ENCODE data around the gene HOXD3.

Gene HOXD3

GRCh38 chr2:176133389-176133788, 23.7 kb upstream of the HOXD3 start:
- no peak for DNase-seq

DNA sequence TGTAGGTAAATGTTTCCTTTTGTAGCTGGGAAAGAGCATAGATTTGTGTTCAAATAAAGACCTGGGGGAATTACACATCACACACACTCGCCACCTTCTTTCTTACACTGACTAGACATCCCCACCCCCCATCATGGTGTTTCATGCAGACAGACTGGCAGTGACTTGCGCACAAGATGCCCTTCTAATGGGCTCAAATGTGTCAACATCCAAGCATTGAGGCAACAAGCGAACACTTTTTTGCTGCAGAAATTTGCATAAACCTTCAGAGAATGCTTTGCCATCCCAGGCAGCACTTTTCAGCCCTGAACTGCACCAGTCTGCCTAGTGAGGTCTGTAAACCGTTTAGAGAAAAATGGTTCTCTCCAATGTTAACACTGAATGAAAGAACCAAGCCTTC, 23.1 kb upstream of the HOXD3 start:
- DNase-seq, result no peak

GRCh38 chr2:176135035-176135440, 22.1 kb upstream of the HOXD3 start:
- DNase-seq, result no peak

- no peak for DNase-seq
These were observed 20.5 kb upstream of the HOXD3 start for GRCh38 chr2:176136374-176137251.

- DNase-seq, result no peak
These were observed 19.9 kb upstream of the HOXD3 start for GRCh38 chr2:176137252-176137580.

DNA sequence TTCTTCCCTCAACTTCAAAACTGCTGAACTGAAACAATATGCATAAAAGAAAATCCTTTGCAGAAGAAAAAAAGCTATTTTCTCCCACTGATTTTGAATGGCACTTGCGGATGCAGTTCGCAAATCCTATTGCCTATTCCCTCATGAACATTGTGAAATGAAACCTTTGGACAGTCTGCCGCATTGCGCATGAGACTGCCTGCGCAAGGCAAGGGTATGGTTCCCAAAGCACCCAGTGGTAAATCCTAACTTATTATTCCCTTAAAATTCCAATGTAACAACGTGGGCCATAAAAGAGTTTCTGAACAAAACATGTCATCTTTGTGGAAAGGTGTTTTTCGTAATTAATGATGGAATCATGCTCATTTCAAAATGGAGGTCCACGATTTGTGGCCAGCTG, 19.2 kb upstream of the HOXD3 start:
- no peak for DNase-seq

- no peak for DNase-seq
These were observed 18.6 kb upstream of the HOXD3 start for GRCh38 chr2:176138526-176138922.

- DNase-seq, result no peak
These were observed 18.0 kb upstream of the HOXD3 start for GRCh38 chr2:176138923-176139660.

DNA sequence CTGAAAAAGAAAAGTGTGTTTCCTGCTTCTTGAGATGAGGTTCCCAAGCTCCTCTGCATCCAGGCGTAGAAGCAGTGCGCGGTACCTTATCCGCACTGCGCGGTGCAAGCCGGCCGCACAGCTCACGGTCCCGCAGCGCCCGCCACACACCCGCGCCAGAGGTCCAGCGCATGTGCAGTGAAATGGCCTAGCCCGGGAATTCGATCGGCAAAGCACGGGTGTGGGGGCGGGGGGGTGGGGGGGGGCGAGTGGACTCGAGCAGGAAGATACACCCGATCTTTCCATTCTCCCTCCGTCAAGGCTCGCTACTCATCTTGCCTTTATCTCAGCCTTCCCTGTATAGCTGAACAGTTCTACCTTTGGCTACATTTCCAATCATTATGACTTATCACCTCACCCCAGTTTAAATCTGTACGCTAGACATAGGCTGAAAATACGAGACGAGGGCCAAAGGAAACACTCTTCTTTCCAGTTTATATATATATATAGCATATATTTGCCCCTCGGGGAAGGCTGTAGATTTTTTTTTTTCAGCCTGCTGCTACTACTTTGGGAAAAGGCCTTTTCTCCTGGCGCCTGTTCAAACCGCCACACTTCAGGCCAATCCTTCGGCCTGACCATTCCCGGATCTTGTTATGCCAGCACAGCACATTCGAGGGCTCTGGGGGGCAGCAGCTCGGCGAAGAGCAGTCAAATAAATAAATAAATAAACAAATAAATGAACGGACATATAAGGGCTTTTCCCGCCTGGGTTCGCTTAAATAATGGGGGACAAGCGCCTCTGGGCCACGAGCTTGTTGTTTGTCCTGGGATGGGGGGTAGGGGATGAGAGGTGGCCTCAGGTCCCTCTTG, 17.2 kb upstream of the HOXD3 start:
- no peak for DNase-seq

GRCh38 chr2:176140513-176141317, 16.4 kb upstream of the HOXD3 start:
- DNase-seq, result peak; percentile 75

DNA sequence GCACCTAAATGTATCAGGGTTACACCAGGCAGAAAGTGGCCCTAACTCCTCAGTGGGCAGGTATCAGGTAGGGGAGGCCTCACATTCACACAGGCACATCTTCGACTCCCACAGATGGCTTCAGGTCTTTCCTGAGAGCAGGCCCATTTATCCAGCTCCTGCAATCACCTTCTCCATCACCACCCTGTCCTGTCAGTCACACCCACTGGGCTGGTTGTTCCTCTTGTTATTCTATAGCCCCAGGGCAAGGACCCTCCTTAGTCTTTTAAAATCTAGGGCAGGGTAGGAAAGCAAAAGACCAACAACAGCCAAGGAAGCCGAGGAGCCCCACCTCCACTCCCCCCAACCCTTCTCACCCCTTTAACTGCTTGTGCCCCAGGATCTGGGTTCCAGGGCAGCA, 14.8 kb upstream of the HOXD3 start:
- no peak for DNase-seq

DNA sequence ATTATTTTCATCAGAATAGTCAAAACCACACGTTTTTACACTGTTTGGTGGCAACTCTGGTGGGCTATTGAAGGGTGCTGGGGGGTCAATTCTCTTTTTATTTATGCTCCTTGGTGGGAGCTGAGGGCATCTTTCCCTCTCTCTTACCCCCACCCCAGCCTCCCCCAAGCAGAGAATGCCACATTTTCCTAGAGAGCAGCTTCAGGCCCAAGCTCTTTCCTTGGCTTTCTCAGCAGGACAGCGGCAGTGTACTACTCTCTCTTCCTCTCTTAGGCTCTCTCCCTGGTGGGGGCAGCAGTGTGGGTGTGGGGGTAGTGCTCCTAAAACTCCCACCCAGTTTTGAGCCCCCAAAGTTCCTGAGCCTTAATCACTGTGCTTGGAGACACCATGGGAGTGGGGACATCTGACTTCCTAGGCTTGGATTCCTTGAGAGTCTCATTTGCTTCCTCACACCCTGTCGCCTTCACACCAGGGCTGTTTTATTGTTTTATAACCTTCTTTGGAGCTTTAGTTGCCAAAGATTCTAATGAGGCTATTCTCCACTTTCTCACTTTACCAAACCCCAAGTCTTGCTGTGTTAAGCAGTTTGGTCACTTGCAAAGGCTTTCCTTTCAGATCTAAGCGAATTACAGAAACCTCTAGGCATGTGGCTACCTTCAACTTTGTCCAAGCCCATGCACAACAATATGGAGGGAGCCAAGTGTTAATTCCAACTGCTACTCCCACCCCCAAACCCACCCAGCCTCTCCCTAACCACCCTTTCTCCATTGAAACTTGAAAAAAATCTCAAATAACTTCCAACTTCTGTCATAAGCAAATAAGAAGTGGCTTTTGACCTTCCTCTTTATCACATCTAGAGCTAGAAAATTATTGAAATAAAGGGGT, 11.8 kb upstream of the HOXD3 start:
- no peak for DNase-seq

DNA sequence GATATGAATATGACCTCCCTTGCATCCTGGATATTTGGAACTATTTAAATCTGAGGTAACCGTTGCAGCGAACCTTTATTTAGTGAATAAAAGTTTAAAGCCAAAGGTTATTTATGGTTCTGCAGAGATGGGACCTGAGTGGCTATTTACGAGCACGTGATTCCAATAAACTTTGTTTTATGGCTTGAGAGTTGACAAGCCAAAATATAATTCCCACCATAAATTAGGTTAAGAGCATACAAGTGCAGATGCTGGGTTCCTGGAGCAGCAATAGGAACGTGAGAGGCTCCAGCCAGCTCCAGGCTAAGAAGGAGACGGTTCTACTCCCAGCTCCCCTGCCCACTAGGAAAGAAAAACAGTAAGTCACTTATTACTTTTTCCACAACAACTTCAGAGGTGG, 11.0 kb upstream of the HOXD3 start:
- DNase-seq, result no peak

DNA sequence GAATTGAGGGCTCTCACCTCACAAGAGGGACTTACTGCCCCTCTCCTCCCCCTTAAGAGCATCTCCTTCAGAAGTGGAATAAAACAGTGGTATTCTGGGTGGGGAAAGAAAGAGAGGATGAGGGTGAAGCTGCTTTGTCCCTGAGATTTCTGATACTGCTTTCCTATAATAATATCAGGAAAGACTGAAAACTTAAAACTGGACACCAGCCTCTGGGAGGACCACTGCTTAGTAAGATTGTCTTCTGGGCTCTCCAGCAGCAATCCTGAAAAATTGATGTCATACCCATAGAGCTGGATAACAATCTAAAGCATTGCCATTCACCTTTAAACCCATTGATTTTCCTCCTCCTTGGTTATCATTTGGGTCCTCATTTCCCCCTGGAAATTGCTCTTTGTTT, 10.5 kb upstream of the HOXD3 start:
- no peak for DNase-seq

DNA sequence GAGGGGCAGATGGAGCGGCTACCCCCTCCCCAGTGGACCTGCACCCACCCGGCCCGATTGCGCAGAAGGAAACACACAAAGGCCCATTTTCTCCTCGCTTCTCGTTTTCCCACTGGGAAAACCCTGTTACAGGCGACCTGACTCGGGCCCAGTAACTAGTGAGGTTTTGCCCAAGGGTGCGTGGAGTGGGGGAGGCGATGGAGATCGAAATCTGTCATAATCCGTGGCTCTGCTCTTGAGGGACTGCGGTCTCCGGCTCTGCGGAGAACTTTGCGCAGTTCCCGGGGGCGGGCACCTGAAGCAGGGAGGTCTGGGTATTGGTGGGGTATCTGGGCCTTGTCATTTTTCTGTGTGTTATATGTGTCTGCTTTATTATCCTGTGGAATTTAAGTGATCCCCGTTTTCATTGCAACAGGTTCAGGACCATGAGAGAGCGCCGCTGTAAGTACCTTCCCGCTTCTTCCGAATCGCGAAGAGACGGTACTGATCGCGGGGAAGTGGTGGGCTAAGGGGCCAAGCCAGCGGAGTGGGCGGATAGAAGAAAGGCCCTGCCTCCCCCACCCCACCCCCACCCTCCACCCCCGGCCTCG, 9.8 kb upstream of the HOXD3 start:
- DNase-seq, result no peak

GRCh38 chr2:176147800-176148496, 9.2 kb upstream of the HOXD3 start:
- no peak for DNase-seq

- DNase-seq, result no peak
These were observed 8.2 kb upstream of the HOXD3 start for GRCh38 chr2:176148751-176149421.

- DNase-seq, result no peak
These were observed 7.6 kb upstream of the HOXD3 start for GRCh38 chr2:176149481-176149938.

- DNase-seq, result no peak
These were observed 7.0 kb upstream of the HOXD3 start for GRCh38 chr2:176149939-176150583.

All from NCI-H774 (cell line).